Thoracic aorta (tissue), 2 donors: ENCODE data around the gene CALML5. TPM values are rescaled to one million over a fixed set of nuclear protein-coding genes. Genes with fewer than 3 reads are reported as not detected.
"Not testable (repeated sequence)": the region's sequence is repeated elsewhere in the genome, so short reads cannot be mapped to it uniquely, and the experiment has no call there.

Experiments used
- ATAC-seq: fragments of 150-250 bp; one replicate; pipeline ENCODE4 v1.8.0; 2017; ENCODE audit warnings: low read depth; ENCODE audit not compliant: insufficient number of reproducible peaks, low FRiP score
- DNase-seq: peaks from one replicate; pipeline ENCODE4 v3.0.0-alpha.2; 2020; ENCODE audit warnings: low spot score
- H3K27ac ChIP-seq, 2 donors: fragments of 200-600 bp; sonication (generic); 1 replicate in 1 of 2; 2 replicates in 1 of 2; pipeline ENCODE4 v1.5.1; 2016; ENCODE audit warnings: mild to moderate bottlenecking in 2 of 2, moderate library complexity in 2 of 2
- H3K27me3 ChIP-seq: fragments of 200-600 bp; sonication (generic); replicated peaks from 2 replicates; pipeline ENCODE4 v1.6.0; 2016; ENCODE audit warnings: mild to moderate bottlenecking; ENCODE audit not compliant: insufficient read depth
- H3K36me3 ChIP-seq: fragments of 200-600 bp; sonication (generic); one replicate; pipeline ENCODE4 v1.5.1; 2016
- H3K4me1 ChIP-seq, 2 donors: fragments of 200-600 bp; sonication (generic); 1 replicate in 1 of 2; 2 replicates in 1 of 2; pipeline versions ENCODE4 v1.5.1 to v1.6.0; 2016; ENCODE audit warnings: low read depth in 2 of 2, mild to moderate bottlenecking in 1 of 2; ENCODE audit not compliant: control insufficient read depth in 1 of 2
- H3K4me3 ChIP-seq: fragments of 200-600 bp; sonication (generic); 2 replicates; pipeline ENCODE4 v1.5.1; 2016; ENCODE audit warnings: mild to moderate bottlenecking
- H3K9me3 ChIP-seq: fragments of 200-600 bp; sonication (generic); 2 replicates; pipeline ENCODE4 v1.5.1; 2016
- CTCF ChIP-seq: fragments of 200-600 bp; sonication (generic); IDR thresholded peaks from one replicate; pipeline ENCODE4 v1.5.1; 2019; ENCODE audit warnings: antibody characterized with exemption
- total RNA-seq, 2 donors: library from RNA; depleted of rRNA; stranded (reverse); fragments of >200 nt; gene quantifications; one replicate each; pipeline versions ENCODE4 v1.1.0 to v1.2.3, GENCODE V29; 2016

Gene CALML5
- total RNA-seq, 2 donors from 2014 or later: 3.7 TPM; not detected in 1

- no peak for DNase-seq
- H3K4me1 ChIP-seq: no peaks in the 10 kb centered on the region
- no peak for TF ChIP-seq CTCF
- no peak overlapping the region for H3K4me3 ChIP-seq
- no peaks in the 10 kb centered on the region for H3K9me3 ChIP-seq
- H3K27me3 ChIP-seq: no peaks in the 10 kb centered on the region
- H3K27ac ChIP-seq: no peak overlapping the region
- H3K36me3 ChIP-seq: no peaks in the 10 kb centered on the region
- no peak for ATAC-seq
Observed at GRCh38 chr10:5477948-5478693, 21.2 kb downstream of the CALML5 start.

GRCh38 chr10:5476918-5477525 is 22.3 kb downstream of the CALML5 start:
- Histone ChIP-seq H3K4me3 (no peak overlapping the region), H3K27me3 (no peaks in the 10 kb centered on the region), H3K9me3 (no peaks in the 10 kb centered on the region), H3K4me1 (no peaks in the 10 kb centered on the region), H3K27ac (no peak overlapping the region), H3K36me3 (no peaks in the 10 kb centered on the region)
- DNase-seq: no peak
- no peak for ATAC-seq
- TF ChIP-seq CTCF: no peak

GRCh38 chr10:5475974-5476807 is 23.2 kb downstream of the CALML5 start:
- not testable (repeated sequence) for H3K4me1 ChIP-seq, H3K36me3 ChIP-seq, ATAC-seq, H3K27me3 ChIP-seq, DNase-seq, H3K4me3 ChIP-seq, H3K9me3 ChIP-seq, H3K27ac ChIP-seq

- H3K4me1 ChIP-seq: not testable (repeated sequence)
Observed at GRCh38 chr10:5475088-5475487, 24.3 kb downstream of the CALML5 start.

GRCh38 chr10:5474642-5475041 is 24.7 kb downstream of the CALML5 start:
- not testable (repeated sequence) for H3K27ac ChIP-seq, DNase-seq, H3K9me3 ChIP-seq

More at GRCh38 chr10:5475088-5475487, 24.3 kb downstream of the CALML5 start:
- not testable (repeated sequence) for H3K36me3 ChIP-seq, H3K4me3 ChIP-seq, H3K27me3 ChIP-seq, DNase-seq, ATAC-seq, H3K27ac ChIP-seq, H3K9me3 ChIP-seq

GRCh38 chr10:5470062-5470751 is 29.2 kb downstream of the CALML5 start:
- Histone ChIP-seq H3K27ac (no peak overlapping the region), H3K4me3 (no peak overlapping the region), H3K27me3 (no peaks in the 10 kb centered on the region), H3K4me1 (peaks cover 12 to 31% of the 10 kb centered on the region in 2 donors), H3K36me3 (no peaks in the 10 kb centered on the region), H3K9me3 (no peaks in the 10 kb centered on the region)
- TF ChIP-seq CTCF: no peak
- no peak for DNase-seq
- ATAC-seq: no peak

More at GRCh38 chr10:5474642-5475041, 24.7 kb downstream of the CALML5 start:
- H3K4me3 ChIP-seq, H3K27me3 ChIP-seq, H3K36me3 ChIP-seq, ATAC-seq, H3K4me1 ChIP-seq: not testable (repeated sequence)
